CD14-positive monocyte (primary cell): ENCODE results near the gene SLC1A6. TPM values are rescaled to one million over a fixed set of nuclear protein-coding genes. Genes with fewer than 3 reads are reported as not detected.

Source experiments
- DNase-seq, 3 donors: peaks; one replicate each; pipeline ENCODE4 v3.0.0-alpha.2; 2011 to 2022
- H2AFZ ChIP-seq: 2 replicates; pipeline ENCODE4 v1.6.0; 2012; ENCODE audit warnings: mild to moderate bottlenecking, low read depth, low read length, inconsistent platforms; ENCODE audit not compliant: insufficient read depth, poor library complexity, severe bottlenecking
- H3K27ac ChIP-seq, 2 donors: 1 replicate in 1 of 2; 2 replicates in 1 of 2; pipeline ENCODE4 v1.5.1; 2012 to 2013; ENCODE audit warnings: low read length in 2 of 2, control low read depth in 1 of 2, inconsistent platforms in 1 of 2, low read depth in 1 of 2, mild to moderate bottlenecking in 1 of 2
- H3K27me3 ChIP-seq, 2 donors: one replicate each; pipeline versions ENCODE4 v1.6.0 to v1.6.1; 2011 to 2013; ENCODE audit warnings: low read length in 2 of 2; ENCODE audit not compliant: control insufficient read depth in 2 of 2, insufficient read depth in 2 of 2
- H3K36me3 ChIP-seq, 2 donors: replicated peaks in 1 of 2; 1 replicate in 1 of 2; 2 replicates in 1 of 2; pipeline versions ENCODE4 v1.5.1 to v1.6.1; 2012 to 2013; ENCODE audit warnings: low read length in 2 of 2, control low read depth in 1 of 2, inconsistent platforms in 1 of 2, mild to moderate bottlenecking in 1 of 2; ENCODE audit not compliant: insufficient read depth in 2 of 2, control insufficient read depth in 1 of 2
- H3K4me1 ChIP-seq, 2 donors: 1 replicate in 1 of 2; 2 replicates in 1 of 2; pipeline versions ENCODE4 v1.5.1 to v1.6.1; 2012 to 2013; ENCODE audit warnings: low read length in 2 of 2, control low read depth in 1 of 2, inconsistent platforms in 1 of 2, mild to moderate bottlenecking in 1 of 2, moderate library complexity in 1 of 2; ENCODE audit not compliant: insufficient read depth in 2 of 2, control insufficient read depth in 1 of 2
- H3K4me2 ChIP-seq: replicated peaks from 2 replicates; pipeline ENCODE3; 2012; ENCODE audit warnings: low read length, moderate library complexity, mild to moderate bottlenecking; ENCODE audit not compliant: poor library complexity, severe bottlenecking; ENCODE audit errors: extremely low read depth
- H3K4me3 ChIP-seq, 3 experiments: fragments of 200-600 bp in 1 of 3; sonication (generic) in 1 of 3; replicated peaks in 1 of 3; 1 replicate in 2 of 3; 2 replicates in 1 of 3; pipeline ENCODE4 v1.5.1; 2011 to 2013; ENCODE audit warnings: low read length in 3 of 3, mild to moderate bottlenecking in 3 of 3, control low read depth in 2 of 3, low read depth in 2 of 3, inconsistent platforms in 1 of 3, moderate library complexity in 1 of 3
- H3K79me2 ChIP-seq: 2 replicates; pipeline ENCODE4 v1.6.0; 2012; ENCODE audit warnings: mild to moderate bottlenecking, control low read depth, inconsistent platforms, low read length, moderate library complexity; ENCODE audit not compliant: insufficient read depth
- H3K9ac ChIP-seq: 2 replicates; pipeline ENCODE4 v1.6.0; 2017; ENCODE audit warnings: low read length, mild to moderate bottlenecking; ENCODE audit not compliant: insufficient read depth, poor library complexity, severe bottlenecking
- H3K9me3 ChIP-seq, 2 donors: replicated peaks in 1 of 2; 1 replicate in 1 of 2; 2 replicates in 1 of 2; pipeline versions ENCODE4 v1.5.1 to v1.6.1; 2012 to 2013; ENCODE audit warnings: low read length in 2 of 2, control low read depth in 1 of 2; ENCODE audit not compliant: control insufficient read depth in 1 of 2, insufficient read depth in 1 of 2
- H4K20me1 ChIP-seq: 2 replicates; pipeline ENCODE4 v1.6.0; 2012; ENCODE audit warnings: mild to moderate bottlenecking, low read length, control low read depth, moderate library complexity; ENCODE audit not compliant: insufficient read depth
- H3K27ac Mint-ChIP-seq, 7 donors: one replicate each; pipeline ENCODE4 v1.8.0; 2020; ENCODE audit warnings: mild to moderate bottlenecking in 7 of 7, mixed read lengths in 7 of 7, moderate library complexity in 6 of 7, inconsistent platforms in 2 of 7
- H3K27me3 Mint-ChIP-seq, 3 donors: one replicate each; pipeline ENCODE4 v1.8.0; 2021 to 2022; ENCODE audit warnings: low read depth in 3 of 3, mild to moderate bottlenecking in 3 of 3, mixed read lengths in 3 of 3, moderate library complexity in 3 of 3, inconsistent platforms in 1 of 3
- H3K36me3 Mint-ChIP-seq, 2 donors: one replicate each; pipeline ENCODE4 v1.8.0; 2020; ENCODE audit warnings: mixed read lengths in 2 of 2, inconsistent platforms in 1 of 2, mild to moderate bottlenecking in 1 of 2
- H3K4me1 Mint-ChIP-seq: one replicate; pipeline ENCODE4 v1.8.0; 2020; ENCODE audit warnings: mild to moderate bottlenecking, mixed read lengths
- H3K4me3 Mint-ChIP-seq, 2 donors: one replicate each; pipeline ENCODE4 v1.8.0; 2020; ENCODE audit warnings: mild to moderate bottlenecking in 2 of 2, mixed read lengths in 2 of 2, moderate library complexity in 1 of 2
- H3K9me3 Mint-ChIP-seq, 7 donors: one replicate each; pipeline ENCODE4 v1.8.0; 2020 to 2022; ENCODE audit warnings: mixed read lengths in 7 of 7, mild to moderate bottlenecking in 6 of 7, moderate library complexity in 6 of 7, inconsistent platforms in 2 of 7
- WGBS: methylation state at CpG from one replicate; pipeline ENCODE4 v1.1.5; 2013; ENCODE audit warnings: missing lambda C conversion rate; ENCODE audit not compliant: insufficient coverage; 5-methylcytosine and 5-hydroxymethylcytosine counted together
- intact Hi-C, 2 donors: fragments of 100-400 bp; cut with micrococcal nuclease; formaldehyde crosslinking; loops; one replicate each; pipeline versions ENCODE4 v1.15.0 to v1.15.1; 2023
- polyA plus RNA-seq, 3 donors: library from polyadenylated mRNA; depleted of rRNA in 1 of 3; unstranded in 2 of 3; stranded (reverse) in 1 of 3; fragments of 300-500 nt in 2 of 3; fragments of >200 nt in 1 of 3; fragmentation: Illumina TruSeq in 2 of 3; gene quantifications; 1 replicate in 2 of 3; 2 replicates in 1 of 3; pipeline ENCODE4 v1.2.3, GENCODE V29; 2012 to 2021
- TF ChIP-seq, protein P1 (sequence below): fragments of 200-600 bp; IDR thresholded peaks from one replicate; pipeline ENCODE4 v1.8.0; 2022; ENCODE audit warnings: antibody characterized with exemption, mild to moderate bottlenecking

Gene SLC1A6
- polyA plus RNA-seq, 3 donors, result not detected

DNA sequence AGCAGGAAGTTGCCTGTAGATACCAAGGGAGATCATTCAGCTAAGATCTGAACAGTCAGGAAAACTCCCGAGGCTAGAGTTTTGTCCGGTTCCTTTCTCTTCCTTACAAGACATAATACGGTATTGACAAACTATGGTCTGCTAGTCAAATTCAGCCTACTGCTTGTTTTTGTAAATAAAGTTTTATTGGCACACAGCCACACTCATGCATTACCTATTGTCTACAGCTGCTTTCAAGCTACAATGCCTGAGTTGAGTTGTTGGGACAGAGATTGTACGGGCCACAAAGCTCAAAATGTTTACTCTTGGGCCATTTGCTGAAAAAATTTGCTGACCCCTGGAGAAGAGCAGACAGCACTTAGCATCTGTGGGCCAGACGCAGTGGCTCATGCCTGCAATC is 2.5 kb downstream of the SLC1A6 start:
- Histone ChIP-seq H3K9ac (no peak overlapping the region), H3K4me3 (no peak overlapping the region), H3K36me3 (no peaks in the 10 kb centered on the region), H3K27ac (no peak overlapping the region), H2AFZ (no peak overlapping the region), H3K9me3 (peaks cover 0 to 18% of the 10 kb centered on the region in 2 donors), H3K4me1 (no peaks in the 10 kb centered on the region), H3K4me2 (no peak overlapping the region), H3K79me2 (no peaks in the 10 kb centered on the region), H4K20me1 (no peaks in the 10 kb centered on the region), H3K27me3 (peaks cover 33 to 49% of the 10 kb centered on the region in 2 donors)
- no peak for DNase-seq
- Mint-ChIP-seq H3K27me3 (peaks cover 40 to 66% (median 42%) of the 10 kb centered on the region in 3 donors), H3K4me3 (peak overlapping the region in 1 of 2 donors; percentile 57), H3K36me3 (peaks cover 0 to 11% of the 10 kb centered on the region in 2 donors), H3K27ac (no peak overlapping the region), H3K9me3 (peaks cover 0 to 5% (median 3%) of the 10 kb centered on the region in 7 donors), H3K4me1 (no peaks in the 10 kb centered on the region)
- 80% methylated on average over 2 of the region's 5 CpGs for WGBS
- TF ChIP-seq, protein P1, sequence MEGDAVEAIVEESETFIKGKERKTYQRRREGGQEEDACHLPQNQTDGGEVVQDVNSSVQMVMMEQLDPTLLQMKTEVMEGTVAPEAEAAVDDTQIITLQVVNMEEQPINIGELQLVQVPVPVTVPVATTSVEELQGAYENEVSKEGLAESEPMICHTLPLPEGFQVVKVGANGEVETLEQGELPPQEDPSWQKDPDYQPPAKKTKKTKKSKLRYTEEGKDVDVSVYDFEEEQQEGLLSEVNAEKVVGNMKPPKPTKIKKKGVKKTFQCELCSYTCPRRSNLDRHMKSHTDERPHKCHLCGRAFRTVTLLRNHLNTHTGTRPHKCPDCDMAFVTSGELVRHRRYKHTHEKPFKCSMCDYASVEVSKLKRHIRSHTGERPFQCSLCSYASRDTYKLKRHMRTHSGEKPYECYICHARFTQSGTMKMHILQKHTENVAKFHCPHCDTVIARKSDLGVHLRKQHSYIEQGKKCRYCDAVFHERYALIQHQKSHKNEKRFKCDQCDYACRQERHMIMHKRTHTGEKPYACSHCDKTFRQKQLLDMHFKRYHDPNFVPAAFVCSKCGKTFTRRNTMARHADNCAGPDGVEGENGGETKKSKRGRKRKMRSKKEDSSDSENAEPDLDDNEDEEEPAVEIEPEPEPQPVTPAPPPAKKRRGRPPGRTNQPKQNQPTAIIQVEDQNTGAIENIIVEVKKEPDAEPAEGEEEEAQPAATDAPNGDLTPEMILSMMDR, result no peak
- intact Hi-C loops, result no loop called here

DNA sequence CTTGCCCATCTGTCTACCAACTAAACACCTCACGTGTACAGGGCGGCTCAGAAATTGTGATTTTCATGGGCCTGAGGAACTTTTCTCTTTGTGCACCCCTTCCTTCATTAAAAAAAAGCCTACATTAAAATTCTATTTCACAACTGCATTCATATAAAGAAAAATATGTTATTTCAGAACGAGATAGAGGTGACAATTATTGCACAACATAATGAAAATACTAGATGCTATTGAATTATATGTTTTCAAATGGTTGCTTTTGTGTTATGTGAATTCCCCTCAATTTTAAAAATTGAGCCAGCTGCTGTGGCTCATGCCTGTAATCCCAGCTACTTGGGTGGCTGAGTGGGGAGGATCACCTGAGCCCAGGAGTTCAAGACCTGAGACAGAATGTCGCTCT is 5.2 kb downstream of the SLC1A6 start:
- H2AFZ ChIP-seq, result no peak overlapping the region
- H3K4me3 Mint-ChIP-seq, result no peak overlapping the region
- H3K36me3 ChIP-seq, result no peaks in the 10 kb centered on the region
- peaks cover 0 to 9% of the 10 kb centered on the region in 2 donors for H3K36me3 Mint-ChIP-seq
- no peak overlapping the region for H3K27ac Mint-ChIP-seq
- TF ChIP-seq, protein P1, result no peak
- H3K4me2 ChIP-seq, result no peak overlapping the region
- WGBS, result 100% methylated on average over 1 of the region's 4 CpGs
- peaks cover 0 to 5% (median 2%) of the 10 kb centered on the region in 7 donors for H3K9me3 Mint-ChIP-seq
- intact Hi-C loops, result no loop called here
- H4K20me1 ChIP-seq, result no peaks in the 10 kb centered on the region
- H3K27me3 Mint-ChIP-seq, result peaks cover 21 to 45% (median 24%) of the 10 kb centered on the region in 3 donors
- no peak for DNase-seq
- H3K79me2 ChIP-seq, result no peaks in the 10 kb centered on the region
- H3K4me1 Mint-ChIP-seq, result no peaks in the 10 kb centered on the region
- H3K4me1 ChIP-seq, result no peaks in the 10 kb centered on the region
- peaks cover 17 to 29% of the 10 kb centered on the region in 2 donors for H3K27me3 ChIP-seq
- H3K9ac ChIP-seq, result no peak overlapping the region
- peaks cover 0 to 18% of the 10 kb centered on the region in 2 donors for H3K9me3 ChIP-seq
- H3K4me3 ChIP-seq, result no peak overlapping the region
- no peak overlapping the region for H3K27ac ChIP-seq
